GM12891 (cell line): Measurements from ENCODE around the gene BTBD9.
"Not testable (repeated sequence)": the region's sequence is repeated elsewhere in the genome, so short reads cannot be mapped to it uniquely, and the experiment has no call there.

Source experiments
- DNase-seq: peaks from one replicate; pipeline ENCODE4 v3.0.0; 2011; ENCODE audit warnings: low spot score; ENCODE audit not compliant: insufficient read length
- FAIRE-seq: peaks from 2 replicates; lab custom pipeline; 2011; peaks lifted over from hg19 to GRCh38; lab: Jason Lieb, UNC
- PAX5 ChIP-seq: IDR thresholded peaks from 2 replicates; pipeline ENCODE4 v1.6.1; 2011; ENCODE audit warnings: low read length, moderate library complexity, mild to moderate bottlenecking; ENCODE audit not compliant: insufficient read depth, severe bottlenecking
- POLR2A ChIP-seq: IDR thresholded peaks from 2 replicates; pipeline ENCODE4 v1.6.1; 2011; ENCODE audit warnings: low read depth, low read length, control low read depth
- POLR2AphosphoS5 ChIP-seq: IDR thresholded peaks from 2 replicates; pipeline ENCODE4 v1.6.1; 2011; ENCODE audit warnings: low read depth, low read length, control low read depth
- POU2F2 ChIP-seq: IDR thresholded peaks from 2 replicates; pipeline ENCODE4 v1.6.1; 2011; ENCODE audit warnings: low read depth, mild to moderate bottlenecking, control low read depth, low read length, moderate library complexity
- SPI1 ChIP-seq: IDR thresholded peaks from 2 replicates; pipeline ENCODE4 v1.6.1; 2011; ENCODE audit warnings: low read depth, low read length, control low read depth
- TAF1 ChIP-seq: IDR thresholded peaks from 2 replicates; pipeline ENCODE4 v1.6.1; 2011; ENCODE audit warnings: low read depth, low read length, control low read depth

BTBD9 gene

DNA sequence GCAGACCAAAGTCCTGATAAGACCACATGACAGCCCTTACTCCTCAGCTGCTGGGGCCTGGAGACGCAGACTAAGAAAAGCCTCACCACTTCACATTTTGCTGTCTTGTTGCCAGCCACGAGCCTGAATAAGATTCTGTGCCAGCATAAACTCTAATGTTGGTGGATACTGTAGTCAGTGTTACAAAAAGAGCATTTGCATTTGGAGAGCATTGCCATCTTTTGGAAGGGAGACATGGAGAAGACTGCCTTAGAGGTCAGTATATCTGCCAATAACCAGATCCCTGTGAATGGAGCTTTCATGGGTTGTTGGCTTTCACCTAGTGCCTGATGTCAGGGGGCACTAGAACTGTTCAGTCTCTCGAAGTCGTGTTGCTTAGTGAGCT is 505.0 kb downstream of the BTBD9 start:
- no peak for DNase-seq
- FAIRE-seq, result no peak
- TF ChIP-seq SPI1, result no peak
- no peak for TF ChIP-seq POLR2AphosphoS5
- TF ChIP-seq POU2F2, result no peak
- no peak for TF ChIP-seq POLR2A
- no peak for TF ChIP-seq TAF1
- no peak for TF ChIP-seq PAX5

DNA sequence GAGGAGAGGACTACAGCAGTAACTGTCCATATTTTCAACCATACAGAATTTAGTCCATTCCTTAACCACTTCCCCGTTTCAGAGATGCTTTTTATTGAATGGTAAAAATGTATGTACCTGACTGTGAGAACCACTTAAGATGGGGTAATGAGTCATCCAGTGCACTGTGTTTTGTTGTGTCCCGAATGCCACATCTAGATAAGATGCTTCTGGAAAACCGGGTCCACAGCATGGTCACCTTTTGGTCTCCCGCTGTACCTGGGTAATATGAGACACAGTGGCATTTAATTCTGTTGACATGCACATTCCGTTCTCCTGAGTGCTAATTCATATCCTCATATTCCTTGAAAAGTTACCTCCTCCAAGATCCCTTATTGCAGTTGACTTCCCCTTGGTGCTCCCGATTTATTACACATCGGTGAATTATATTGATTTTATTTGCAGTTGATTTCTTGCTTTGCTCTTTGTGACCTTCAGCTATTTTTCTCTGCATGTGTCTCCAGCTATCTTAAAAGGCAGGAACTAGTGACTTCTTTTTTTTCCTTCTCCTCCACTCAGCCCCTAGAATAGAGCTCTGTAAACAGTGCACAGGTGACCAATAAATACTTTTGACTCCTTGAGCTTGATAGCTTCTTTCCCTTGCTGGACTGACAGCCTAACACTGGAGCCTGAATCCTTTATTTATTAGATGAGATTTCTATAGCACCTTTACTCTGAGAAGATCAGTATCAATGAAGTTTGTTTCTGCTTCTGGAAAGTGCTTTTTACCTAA is 505.6 kb downstream of the BTBD9 start:
- no peak for TF ChIP-seq POU2F2
- TF ChIP-seq SPI1, result peak; percentile 52
- no peak for TF ChIP-seq PAX5
- DNase-seq (no peak), FAIRE-seq (no peak)

DNA sequence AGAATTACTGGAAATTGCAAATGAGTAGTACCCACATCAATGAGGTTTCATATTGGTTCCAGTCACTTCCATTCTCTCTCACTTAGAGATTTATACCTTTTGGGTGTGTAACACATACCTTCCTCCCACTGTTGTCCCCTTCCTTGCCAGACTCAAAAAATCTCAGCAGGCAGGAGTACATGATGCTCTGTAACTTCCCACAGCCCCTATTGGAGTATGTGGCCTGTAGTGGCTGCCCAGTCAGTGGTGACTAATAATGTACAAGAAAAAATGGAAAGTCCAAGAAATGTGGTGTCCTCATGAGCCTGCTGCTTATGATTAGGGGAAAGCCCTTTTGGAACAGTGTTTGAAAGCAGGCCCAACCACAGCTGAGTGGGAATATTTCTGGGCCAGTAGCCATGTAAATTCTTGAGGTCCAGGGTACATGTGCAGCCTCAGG is 508.2 kb downstream of the BTBD9 start:
- FAIRE-seq (no peak), DNase-seq (no peak)

DNA sequence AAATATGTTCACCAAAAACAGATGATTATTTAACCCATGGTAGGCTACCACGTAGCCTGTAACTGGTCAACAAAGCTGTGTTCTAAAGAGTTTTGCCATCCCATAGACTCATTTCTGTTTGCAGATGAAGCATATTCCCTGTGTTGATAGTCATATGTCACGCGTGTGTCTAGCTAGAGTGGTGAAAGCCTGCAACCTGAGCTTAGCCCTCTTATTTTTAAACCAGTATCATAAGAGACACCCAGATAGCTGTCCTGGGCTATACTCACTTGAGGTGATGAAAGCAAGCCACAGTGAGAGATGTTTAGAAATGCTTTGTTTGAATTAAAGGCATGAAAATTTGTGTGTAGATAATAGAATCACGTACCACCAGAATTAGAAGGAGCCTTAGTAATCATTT is 512.4 kb downstream of the BTBD9 start:
- no peak for FAIRE-seq
- TF ChIP-seq POLR2A (no peak), SPI1 (no peak), TAF1 (no peak), POU2F2 (no peak), PAX5 (no peak), POLR2AphosphoS5 (no peak)
- DNase-seq, result no peak

More for the DNA sequence above, 508.2 kb downstream of the BTBD9 start:
- TF ChIP-seq POU2F2 (no peak), SPI1 (no peak), POLR2AphosphoS5 (no peak), TAF1 (no peak), POLR2A (no peak), PAX5 (no peak)

DNA sequence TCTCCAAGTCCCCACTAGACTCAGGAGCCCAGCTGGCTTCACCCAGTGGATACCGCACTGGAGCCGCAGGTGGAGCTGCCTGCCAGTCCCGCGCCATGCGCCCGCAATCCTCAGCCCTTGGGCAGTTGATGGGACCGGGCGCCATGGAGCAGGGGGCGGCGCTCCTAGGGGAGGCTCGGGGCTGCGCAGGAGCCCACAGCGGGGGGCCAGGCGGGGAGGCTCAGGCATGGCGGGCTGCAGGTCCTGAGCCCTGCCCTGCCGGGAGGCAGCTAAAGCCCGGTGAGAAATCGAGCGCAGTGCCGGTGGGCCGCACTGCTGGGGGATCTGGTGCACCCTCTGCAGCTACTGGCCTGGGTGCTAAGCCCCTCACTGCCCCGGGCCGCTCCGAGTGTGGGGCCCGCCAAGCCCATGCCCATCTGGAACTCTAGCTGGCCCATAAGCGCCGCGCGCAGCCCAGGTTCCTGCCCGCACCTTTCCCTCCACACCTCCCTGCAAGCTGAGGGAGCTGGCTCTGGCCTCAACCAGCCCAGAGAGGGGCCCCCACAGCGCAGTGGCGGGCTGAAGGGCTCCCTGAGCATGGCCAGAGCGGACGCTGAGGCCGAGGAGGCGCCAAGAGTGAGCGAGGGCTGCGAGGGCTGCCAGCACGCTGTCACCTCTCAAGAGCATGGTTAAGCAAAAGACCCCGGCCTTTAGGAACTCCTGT is 515.4 kb downstream of the BTBD9 start:
- not testable (repeated sequence) for FAIRE-seq, DNase-seq

DNA sequence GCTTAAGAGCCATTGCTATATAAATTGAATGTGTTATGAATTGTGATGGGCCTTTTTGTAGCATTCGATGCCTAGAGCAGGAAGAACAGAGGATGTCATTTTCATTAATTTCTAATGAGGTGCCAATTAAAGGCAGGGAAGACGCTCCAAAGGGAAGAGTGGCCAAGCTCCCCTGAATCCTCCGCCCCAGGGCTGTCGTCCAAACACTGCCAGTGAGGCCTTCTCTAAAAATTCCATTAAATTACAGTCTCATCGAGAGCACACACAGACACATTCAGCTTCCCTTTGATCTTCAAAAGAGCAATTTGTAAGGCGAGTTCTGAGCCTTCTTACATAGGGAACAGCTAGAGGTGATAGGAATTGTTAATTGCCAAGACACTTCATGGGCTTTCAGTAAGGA is 520.2 kb downstream of the BTBD9 start:
- DNase-seq (no peak), FAIRE-seq (no peak)
- TF ChIP-seq POLR2A, result no peak
- no peak for TF ChIP-seq SPI1
- TF ChIP-seq TAF1, result no peak
- TF ChIP-seq PAX5, result no peak
- no peak for TF ChIP-seq POU2F2
- no peak for TF ChIP-seq POLR2AphosphoS5

DNA sequence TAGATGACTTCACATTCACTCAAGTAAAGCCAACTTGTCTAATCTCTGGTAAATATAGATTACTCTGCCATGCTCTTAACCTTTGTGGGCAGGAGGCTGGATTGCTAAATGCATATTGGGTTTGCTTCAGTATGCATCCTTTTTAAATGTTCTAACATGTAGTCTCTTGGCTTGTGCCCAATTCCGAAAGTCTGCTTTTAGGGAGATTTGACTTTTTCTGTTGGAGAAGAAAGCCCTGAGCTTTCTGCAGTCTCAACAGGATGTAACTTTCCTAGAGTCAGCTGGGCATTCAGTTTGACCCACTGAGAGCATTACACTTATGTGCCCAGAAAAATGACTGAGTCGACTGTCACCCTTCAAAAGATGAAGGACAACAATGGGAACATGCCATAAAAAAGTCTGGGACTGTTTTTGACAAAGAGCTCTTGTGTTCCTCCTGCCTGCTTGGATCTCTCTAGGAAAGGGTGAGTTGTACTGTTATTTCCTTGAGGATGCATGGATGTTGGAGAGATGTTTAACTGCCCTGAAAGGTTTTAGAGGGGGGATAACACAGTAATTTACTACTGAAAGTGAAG is 520.9 kb downstream of the BTBD9 start:
- no peak for FAIRE-seq
- TF ChIP-seq SPI1, result no peak
- no peak for TF ChIP-seq POLR2A
- TF ChIP-seq POU2F2, result no peak
- no peak for TF ChIP-seq POLR2AphosphoS5
- TF ChIP-seq PAX5, result no peak
- TF ChIP-seq TAF1, result no peak
- DNase-seq, result no peak
